B cell (primary cell): Measurements from ENCODE around the gene RBBP6.

Experiments
- CTCF ChIP-seq: fragments of 200-600 bp; IDR thresholded peaks from one replicate; pipeline ENCODE4 v1.8.0; 2022; ENCODE audit warnings: antibody characterized with exemption, mild to moderate bottlenecking
- EZH2 ChIP-seq: IDR thresholded peaks from 2 replicates; pipeline ENCODE4 v1.6.1; 2012; ENCODE audit warnings: borderline replicate concordance, low read depth, mild to moderate bottlenecking, moderate library complexity, low read length; ENCODE audit not compliant: insufficient read depth, poor library complexity, severe bottlenecking

- no peak for TF ChIP-seq EZH2
- no peak for TF ChIP-seq CTCF
Observed at GRCh38 chr16:24540602-24541210, 1.3 kb downstream of the RBBP6 start.
